Measurements from ENCODE around the gene PBRM1. TPM values are rescaled to one million over a fixed set of nuclear protein-coding genes. Genes with fewer than 3 reads are reported as not detected.

Gene PBRM1
- total and polyA plus RNA-seq, 2 donors from 2014 or later = 4.1 to 56.2 TPM

DNA sequence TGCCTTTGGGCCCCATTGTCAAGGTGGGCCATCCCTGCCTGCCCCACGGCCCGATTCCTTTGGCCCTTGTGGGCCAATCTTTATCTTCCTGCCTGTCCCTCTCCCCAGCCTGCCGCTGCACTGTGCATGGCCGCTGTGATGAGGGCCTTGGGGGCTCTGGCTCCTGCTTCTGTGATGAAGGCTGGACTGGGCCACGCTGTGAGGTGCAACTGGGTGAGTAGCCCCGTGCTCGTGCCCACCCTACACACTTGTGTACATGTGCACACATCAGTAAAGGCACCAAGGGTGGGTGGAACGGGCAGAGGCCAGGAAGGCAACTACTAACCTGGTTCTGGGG is 164.3 kb downstream of the PBRM1 start:
- no peak for FAIRE-seq
- peaks cover 0 to 19% (median 5%) of the 10 kb centered on the region in 3 donors for H3K4me1 ChIP-seq (ENCODE audit: control insufficient read depth in 2 of 3, insufficient read depth in 2 of 3, low read depth in 1 of 3, low read length in 3 of 3)
- H3K4me3 ChIP-seq (ENCODE audit: low read length in 3 of 3) = no peak overlapping the region
- no peaks in the 10 kb centered on the region for H3K9me3 ChIP-seq (ENCODE audit: control insufficient read depth in 2 of 3, insufficient read depth in 1 of 3, low read length in 3 of 3)
- TF ChIP-seq, protein P1, sequence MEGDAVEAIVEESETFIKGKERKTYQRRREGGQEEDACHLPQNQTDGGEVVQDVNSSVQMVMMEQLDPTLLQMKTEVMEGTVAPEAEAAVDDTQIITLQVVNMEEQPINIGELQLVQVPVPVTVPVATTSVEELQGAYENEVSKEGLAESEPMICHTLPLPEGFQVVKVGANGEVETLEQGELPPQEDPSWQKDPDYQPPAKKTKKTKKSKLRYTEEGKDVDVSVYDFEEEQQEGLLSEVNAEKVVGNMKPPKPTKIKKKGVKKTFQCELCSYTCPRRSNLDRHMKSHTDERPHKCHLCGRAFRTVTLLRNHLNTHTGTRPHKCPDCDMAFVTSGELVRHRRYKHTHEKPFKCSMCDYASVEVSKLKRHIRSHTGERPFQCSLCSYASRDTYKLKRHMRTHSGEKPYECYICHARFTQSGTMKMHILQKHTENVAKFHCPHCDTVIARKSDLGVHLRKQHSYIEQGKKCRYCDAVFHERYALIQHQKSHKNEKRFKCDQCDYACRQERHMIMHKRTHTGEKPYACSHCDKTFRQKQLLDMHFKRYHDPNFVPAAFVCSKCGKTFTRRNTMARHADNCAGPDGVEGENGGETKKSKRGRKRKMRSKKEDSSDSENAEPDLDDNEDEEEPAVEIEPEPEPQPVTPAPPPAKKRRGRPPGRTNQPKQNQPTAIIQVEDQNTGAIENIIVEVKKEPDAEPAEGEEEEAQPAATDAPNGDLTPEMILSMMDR (IDR thresholded peaks at IDR 0.05; ENCODE audit: borderline replicate concordance, extremely low read depth, insufficient read depth) = no peak
- DNase-seq = no peak
- H3K36me3 ChIP-seq (ENCODE audit: control insufficient read depth in 2 of 3, insufficient read depth in 3 of 3, low read length in 3 of 3) = no peaks in the 10 kb centered on the region
- H3K9ac ChIP-seq (ENCODE audit: low read length in 3 of 3) = no peak overlapping the region
- H3K27me3 ChIP-seq (ENCODE audit: control insufficient read depth, insufficient read depth, low read length) = no peaks in the 10 kb centered on the region
- intact Hi-C loops (cut with DNase I) = no loop called here
- H3K27ac ChIP-seq (ENCODE audit: low read depth in 2 of 2, low read length in 2 of 2) = no peak overlapping the region

DNA sequence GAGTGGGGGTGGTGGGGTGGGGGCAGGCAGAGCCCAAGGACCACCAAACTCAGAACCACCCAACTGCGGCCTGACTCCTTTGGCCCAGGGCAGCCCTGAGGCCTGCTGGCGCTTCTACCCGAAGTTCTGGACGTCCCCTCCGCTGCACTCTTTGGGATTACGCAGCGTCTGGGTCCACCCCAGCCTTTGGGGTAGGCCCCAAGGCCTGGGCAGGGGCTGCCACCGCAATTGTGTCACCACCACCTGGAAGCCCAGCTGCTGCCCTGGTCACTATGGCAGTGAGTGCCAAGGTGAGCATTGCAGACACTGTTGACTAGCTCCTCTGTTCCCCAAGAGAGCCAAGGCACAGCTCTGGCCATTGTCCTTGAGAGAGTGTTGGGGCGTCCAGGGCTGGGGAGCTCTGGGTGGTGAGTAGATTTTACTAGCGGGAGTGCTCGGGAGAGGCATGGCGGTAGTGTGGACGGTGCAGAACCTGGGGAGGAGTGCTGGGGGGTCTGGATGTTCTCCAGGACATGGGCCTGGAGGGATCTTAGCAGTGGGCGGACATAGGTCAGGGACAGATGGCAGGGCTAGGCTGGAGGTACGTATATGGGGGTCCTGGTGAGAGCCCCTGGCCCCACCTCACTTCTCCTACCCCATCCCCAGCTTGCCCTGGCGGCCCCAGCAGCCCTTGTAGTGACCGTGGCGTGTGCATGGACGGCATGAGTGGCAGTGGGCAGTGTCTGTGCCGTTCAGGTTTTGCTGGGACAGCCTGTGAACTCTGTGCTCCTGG is 164.8 kb downstream of the PBRM1 start:
- Histone ChIP-seq H3K27ac (ENCODE audit: low read depth in 2 of 2, low read length in 2 of 2) (no peak overlapping the region), H3K9me3 (ENCODE audit: control insufficient read depth in 2 of 3, insufficient read depth in 1 of 3, low read length in 3 of 3) (no peaks in the 10 kb centered on the region), H3K27me3 (ENCODE audit: control insufficient read depth, insufficient read depth, low read length) (no peaks in the 10 kb centered on the region), H3K9ac (ENCODE audit: low read length in 3 of 3) (no peak overlapping the region), H3K4me1 (ENCODE audit: control insufficient read depth in 2 of 3, insufficient read depth in 2 of 3, low read depth in 1 of 3, low read length in 3 of 3) (peaks cover 0 to 19% (median 5%) of the 10 kb centered on the region in 3 donors), H3K4me3 (ENCODE audit: low read length in 3 of 3) (no peak overlapping the region), H3K36me3 (ENCODE audit: control insufficient read depth in 2 of 3, insufficient read depth in 3 of 3, low read length in 3 of 3) (no peaks in the 10 kb centered on the region)
- DNase-seq (peak in 1 of 5 donors; percentile 67), FAIRE-seq (no peak)
- TF ChIP-seq, protein P1 (IDR thresholded peaks at IDR 0.05; ENCODE audit: borderline replicate concordance, extremely low read depth, insufficient read depth) = no peak
- intact Hi-C loops (cut with DNase I) = no loop called here

DNA sequence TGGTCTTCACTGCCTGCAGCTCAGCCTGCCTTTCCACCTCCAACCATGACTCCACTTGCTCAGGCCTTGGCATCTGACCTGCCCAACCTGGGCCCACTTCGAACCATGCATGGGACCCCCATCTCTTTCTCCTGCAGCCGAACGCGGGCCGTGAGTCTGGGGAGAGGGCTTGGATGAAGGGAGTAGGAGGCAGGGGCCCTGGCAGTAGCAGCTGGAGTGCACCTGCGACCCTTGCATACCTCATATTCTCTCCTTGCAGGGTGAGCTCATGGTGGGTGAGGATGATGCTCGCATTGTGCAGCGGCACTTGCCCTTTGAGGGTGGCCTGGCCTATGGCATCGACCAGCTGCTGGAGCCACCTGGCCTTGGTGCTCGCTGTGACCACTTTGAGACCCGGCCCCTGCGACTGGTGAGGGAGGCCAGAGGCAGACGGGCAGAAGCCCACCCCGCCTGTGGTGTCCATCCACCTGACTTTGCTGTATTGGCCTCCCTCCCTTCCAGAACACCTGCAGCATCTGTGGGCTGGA is 165.5 kb downstream of the PBRM1 start:
- FAIRE-seq (no peak), DNase-seq (no peak)
- H3K9me3 ChIP-seq (ENCODE audit: control insufficient read depth in 2 of 3, insufficient read depth in 1 of 3, low read length in 3 of 3) = no peaks in the 10 kb centered on the region
- intact Hi-C loops (cut with DNase I) = no loop called here
- peaks cover 0 to 12% (median 0%) of the 10 kb centered on the region in 3 donors for H3K4me1 ChIP-seq (ENCODE audit: control insufficient read depth in 2 of 3, insufficient read depth in 2 of 3, low read depth in 1 of 3, low read length in 3 of 3)
- H3K36me3 ChIP-seq (ENCODE audit: control insufficient read depth in 2 of 3, insufficient read depth in 3 of 3, low read length in 3 of 3) = no peaks in the 10 kb centered on the region
- no peak overlapping the region for H3K9ac ChIP-seq (ENCODE audit: low read length in 3 of 3)
- TF ChIP-seq, protein P1 (IDR thresholded peaks at IDR 0.05; ENCODE audit: borderline replicate concordance, extremely low read depth, insufficient read depth) = no peak
- H3K27me3 ChIP-seq (ENCODE audit: control insufficient read depth, insufficient read depth, low read length) = no peaks in the 10 kb centered on the region
- no peak overlapping the region for H3K27ac ChIP-seq (ENCODE audit: low read depth in 2 of 2, low read length in 2 of 2)
- H3K4me3 ChIP-seq (ENCODE audit: low read length in 3 of 3) = no peak overlapping the region

Measured in kidney (tissue), 14 donors.